ENCODE results near the gene LRTM2.

Gene LRTM2

DNA sequence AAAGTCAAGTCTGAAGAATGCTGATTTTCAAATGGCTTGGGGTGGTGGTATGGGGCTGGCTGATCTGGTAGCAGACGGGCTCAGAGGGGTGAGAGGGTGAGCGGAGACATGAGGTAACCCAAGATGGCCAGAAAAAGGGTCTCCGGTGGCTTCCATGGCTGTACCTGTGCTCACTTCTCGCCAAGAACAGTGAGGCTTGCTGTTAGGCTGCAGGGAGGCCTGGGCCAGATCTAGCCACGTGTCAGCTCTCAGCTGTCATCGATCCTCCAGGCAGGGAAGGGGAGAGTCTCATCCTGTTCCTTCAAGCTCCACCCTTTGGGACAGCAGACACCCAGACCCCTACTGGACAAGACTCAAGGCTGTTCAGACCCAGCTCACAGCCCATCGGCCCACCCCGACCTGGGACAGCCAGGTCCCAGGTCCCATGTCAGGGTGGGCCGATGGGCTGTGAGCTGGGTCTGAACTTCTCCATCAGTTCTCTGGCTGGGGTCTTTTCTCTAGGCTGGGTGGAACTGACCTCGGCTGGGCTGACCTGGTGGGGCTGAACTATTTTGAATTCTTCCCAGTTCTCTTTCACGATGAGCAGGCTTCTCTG is 9.0 kb downstream of the LRTM2 start:
- DNase-seq (ENCODE audit: low read depth, low spot score), result no peak

GRCh38 chr12:1830401-1830845 is 10.1 kb downstream of the LRTM2 start:
- no peak for DNase-seq (ENCODE audit: low read depth, low spot score)

DNA sequence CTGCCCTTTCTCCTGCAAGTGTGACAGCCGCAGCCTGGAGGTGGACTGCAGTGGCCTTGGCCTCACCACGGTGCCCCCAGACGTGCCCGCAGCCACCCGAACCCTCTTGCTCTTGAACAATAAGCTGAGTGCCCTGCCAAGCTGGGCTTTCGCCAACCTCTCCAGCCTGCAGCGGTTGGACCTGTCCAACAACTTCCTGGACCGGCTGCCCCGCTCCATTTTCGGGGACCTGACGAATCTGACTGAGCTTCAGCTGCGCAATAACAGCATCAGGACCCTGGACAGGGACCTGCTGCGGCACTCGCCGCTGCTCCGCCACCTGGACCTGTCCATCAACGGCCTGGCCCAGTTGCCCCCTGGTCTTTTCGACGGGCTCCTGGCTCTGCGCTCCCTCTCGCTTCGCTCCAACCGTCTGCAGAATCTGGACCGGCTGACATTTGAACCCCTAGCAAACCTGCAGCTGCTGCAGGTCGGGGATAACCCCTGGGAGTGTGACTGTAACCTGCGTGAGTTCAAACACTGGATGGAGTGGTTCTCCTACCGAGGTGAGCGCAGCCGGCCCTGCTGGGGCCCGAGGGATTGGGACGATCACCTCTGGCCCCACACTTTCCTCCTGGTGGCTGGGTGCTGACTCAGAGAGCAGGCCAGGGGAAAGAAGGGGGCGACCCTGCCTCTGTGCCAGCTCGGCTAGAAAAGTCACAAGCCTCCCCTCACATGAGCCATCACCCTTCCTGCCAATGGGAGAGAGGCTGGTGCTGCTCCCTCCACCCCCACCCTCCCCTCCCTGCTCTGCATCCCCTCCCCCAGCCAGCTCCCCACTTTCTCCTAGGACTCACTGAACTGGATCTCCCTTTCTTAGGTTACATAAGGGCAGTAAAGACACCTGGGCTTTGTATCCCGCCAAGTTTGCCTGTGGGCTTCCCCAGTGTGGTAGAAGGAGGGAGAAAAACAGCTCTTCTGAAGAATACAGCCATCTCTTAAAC is 10.9 kb downstream of the LRTM2 start:
- no peak for DNase-seq (ENCODE audit: low read depth, low spot score)

- DNase-seq (ENCODE audit: low read depth, low spot score), result no peak
These were observed 12.6 kb downstream of the LRTM2 start for GRCh38 chr12:1832801-1833595.

- no peak for DNase-seq (ENCODE audit: low read depth, low spot score)
These were observed 13.2 kb downstream of the LRTM2 start for GRCh38 chr12:1833596-1834028.

GRCh38 chr12:1834186-1834925 is 14.0 kb downstream of the LRTM2 start:
- no peak for DNase-seq (ENCODE audit: low read depth, low spot score)

DNA sequence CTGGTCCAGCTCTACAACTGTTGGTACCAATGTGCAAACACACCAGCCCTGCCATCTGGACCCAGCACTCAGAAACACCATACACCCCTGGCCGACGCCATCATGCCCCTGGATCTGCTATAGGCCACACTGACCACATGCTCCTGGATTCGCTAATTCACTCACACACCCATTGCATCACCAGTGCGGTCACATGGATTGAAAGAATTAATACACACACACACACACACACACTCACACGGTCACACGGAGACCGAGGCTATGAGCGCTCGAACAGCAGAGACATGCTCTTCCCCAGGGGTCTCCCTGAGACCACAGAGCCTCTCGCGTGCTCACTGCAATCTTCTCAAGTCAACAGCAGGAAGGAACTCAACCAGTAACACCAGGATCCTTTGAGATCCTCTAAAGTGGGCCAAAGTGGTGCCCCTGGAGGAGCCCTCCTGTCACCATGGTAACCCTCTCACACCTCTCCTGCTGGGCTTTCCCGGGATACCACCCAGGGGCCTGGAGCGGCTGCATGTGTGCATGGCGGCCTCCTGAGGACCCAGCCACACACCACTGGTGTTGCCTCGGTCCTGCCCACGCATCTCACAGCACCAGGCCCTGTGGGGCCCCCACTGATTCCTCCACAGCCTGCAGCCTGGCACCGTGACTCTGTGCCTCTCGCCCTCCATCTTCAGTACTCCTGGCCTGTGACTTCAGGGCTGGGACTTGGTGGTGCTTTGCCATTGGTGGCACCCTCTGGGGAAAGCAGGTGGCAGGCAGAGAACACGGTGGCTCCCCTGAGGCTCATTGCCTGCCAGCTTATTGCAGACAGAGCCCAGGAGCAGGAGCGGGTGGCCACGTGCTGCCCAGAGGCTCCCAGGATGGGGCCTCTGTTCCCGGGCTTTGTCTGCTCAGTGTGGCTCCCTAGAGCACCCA is 15.1 kb downstream of the LRTM2 start:
- DNase-seq (ENCODE audit: low read depth, low spot score), result no peak

DNA sequence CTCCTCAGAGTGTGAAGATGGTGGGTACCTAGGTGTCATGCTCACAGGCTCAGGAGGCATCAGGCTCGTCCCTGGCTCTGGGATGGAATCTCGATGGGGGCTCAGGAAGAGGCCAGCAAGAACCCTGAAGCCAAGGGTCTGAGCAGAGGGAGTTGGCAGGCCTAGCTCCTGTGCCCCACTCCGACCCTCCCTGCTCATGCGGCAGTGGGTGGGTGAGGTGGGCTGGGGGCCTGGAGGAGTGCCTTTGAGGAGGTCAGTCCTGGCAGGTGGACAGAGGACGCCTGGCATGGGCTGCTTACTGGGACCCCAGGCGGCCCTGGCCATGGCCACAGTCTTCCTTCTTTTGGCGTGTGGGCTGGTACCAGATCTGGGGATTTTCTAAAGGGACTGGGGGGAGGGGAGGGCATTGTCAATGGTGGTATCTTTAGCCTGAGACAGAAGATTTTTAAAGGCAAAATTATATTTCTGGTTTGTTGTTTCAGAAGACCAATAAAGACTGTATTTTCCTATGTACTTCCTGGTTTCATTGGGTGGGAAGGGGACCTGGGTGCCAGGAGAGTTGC is 16.0 kb downstream of the LRTM2 start:
- DNase-seq (ENCODE audit: low read depth, low spot score), result no peak

- DNase-seq (ENCODE audit: low read depth, low spot score), result no peak
These were observed 16.6 kb downstream of the LRTM2 start for GRCh38 chr12:1836854-1837421.

DNA sequence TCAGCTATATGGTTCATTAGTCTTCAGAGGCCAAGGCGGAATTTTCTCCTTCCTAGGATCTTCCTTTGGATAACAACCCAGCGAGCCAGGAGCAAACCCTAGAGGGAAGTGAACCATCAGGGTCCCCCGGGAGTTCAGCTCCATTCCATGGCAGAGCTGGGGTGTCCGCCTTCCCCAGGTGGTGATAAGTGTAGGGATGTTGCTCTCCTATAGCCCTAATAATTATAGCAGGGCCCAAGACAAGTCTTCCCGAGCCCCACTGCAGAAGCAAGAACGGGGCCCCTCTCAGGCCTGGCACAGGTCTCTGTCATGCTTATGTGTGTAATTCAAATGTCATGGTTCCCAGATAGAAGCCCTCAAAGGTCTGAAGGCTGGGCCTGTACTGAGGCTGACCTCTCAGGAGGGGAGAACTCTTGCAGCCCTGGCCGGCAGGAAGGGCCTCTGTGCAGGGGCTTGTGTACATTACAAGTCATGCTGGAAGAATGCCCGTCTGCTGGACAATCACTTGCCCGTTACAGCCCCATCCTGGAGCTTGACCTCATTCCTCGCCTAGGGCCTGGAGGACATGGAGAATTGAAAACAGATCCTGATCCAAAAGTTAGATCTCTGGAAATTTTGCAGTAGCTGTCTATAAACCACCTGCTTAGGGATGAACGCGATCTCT is 17.3 kb downstream of the LRTM2 start:
- peak; percentile 35 for DNase-seq (ENCODE audit: low read depth, low spot score)

DNA sequence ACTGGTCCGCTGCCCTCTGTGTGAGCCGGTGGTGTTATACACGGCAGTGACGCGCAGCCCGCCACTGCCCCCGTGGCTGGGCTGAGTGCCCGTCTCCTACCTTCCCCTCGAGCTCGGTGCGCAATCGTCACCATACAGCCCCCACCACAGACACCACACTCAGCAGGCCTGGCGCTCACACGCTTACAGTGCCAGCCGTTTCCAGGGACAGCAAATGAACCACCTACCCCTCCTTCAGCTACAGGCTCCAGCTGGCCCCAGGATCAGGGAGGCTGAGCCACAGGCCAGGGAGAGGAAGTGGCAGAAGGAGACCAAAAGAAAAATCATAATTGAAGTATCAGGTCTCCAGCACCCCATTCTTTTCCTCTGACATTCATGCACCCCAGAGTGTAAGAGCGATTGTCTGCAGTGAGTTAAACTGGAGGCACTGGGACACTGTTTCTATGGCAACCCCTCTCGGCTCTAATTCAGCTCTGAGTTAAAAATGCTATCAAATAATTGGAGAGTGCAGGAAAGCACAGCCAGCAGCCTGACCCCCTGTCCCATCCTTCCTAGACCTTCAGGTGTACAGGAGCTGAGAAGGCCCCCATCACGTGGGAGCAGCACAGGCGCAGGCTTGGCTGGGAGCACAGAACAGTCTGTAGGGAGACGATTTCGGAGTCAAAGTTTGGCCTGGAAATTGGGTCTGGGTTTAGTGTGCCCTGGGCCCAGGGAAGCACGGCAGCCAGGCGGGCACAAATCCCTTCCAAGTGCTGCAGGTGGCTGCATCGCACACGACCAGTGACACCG is 18.0 kb downstream of the LRTM2 start:
- DNase-seq (ENCODE audit: low read depth, low spot score), result no peak

- no peak for DNase-seq (ENCODE audit: low read depth, low spot score)
These were observed 18.6 kb downstream of the LRTM2 start for GRCh38 chr12:1838994-1839365.

- no peak for DNase-seq (ENCODE audit: low read depth, low spot score)
These were observed 19.1 kb downstream of the LRTM2 start for GRCh38 chr12:1839464-1839863.

DNA sequence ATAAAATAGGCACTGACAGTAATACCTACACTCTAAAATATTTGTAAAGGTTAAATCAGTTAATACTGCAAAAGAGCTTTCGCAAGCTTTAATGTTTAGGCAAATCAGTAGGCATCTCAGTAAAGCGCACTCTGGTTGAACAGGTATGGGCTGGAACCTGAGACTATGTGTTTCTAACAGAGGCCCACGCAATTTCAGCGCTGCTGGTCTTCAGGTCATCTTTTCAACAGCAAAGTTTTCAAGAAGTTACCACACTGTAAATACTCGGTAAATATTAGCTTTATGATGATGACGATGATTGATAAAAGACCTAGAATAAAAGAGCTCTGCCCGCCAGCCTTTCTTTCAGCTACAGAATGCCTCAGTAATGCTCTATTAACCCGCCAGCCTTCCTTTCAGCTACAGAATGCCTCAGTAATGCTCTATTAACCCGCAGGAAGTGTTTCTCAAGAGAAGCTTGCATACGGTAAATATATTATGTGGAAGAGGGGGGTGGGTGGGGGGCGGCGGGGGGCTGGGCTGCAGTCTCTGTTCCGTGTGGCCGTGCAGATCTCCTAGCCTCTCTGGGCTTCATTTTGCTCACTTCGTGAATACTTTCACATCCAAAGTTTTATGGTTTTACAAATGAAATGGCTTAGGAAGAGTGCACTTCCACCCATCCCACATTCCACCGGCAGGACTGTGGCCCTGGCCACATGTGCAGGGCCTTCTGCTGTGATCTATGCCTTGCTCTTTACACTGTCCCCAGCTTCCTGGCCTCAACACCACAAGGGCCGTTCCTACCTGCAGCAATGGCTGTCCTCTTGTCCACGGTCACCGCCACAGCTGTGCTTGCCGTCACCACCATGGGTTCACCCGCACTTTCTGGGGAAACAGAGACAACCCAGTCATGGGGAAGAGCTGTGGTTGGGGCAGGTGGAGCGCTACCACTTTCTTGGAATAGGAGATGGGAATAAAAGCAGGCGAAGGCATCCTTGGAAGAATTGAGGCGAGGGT is 19.9 kb downstream of the LRTM2 start:
- no peak for DNase-seq (ENCODE audit: low read depth, low spot score)

DNA sequence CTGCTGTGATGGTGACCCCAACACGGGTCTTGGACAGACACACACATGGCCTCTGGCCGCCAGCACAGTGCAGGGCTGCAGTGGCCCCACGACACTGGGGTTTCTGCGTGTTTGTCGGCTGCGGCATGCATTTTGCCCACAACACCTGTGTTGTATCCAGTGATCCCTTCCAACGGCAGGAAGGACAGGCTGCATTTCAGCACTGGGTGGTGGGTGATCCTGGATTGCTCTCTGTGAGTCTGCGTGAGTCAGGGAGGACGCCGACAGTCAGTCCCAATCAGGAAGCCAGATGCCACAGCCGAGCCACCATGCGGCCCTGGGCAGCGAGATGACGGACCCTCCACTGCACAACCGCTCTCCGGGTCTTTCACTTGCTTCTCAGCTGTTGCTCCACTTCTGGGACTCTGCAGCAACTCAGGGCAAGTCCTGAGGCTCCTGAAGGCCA is 20.6 kb downstream of the LRTM2 start:
- no peak for DNase-seq (ENCODE audit: low read depth, low spot score)

DNA sequence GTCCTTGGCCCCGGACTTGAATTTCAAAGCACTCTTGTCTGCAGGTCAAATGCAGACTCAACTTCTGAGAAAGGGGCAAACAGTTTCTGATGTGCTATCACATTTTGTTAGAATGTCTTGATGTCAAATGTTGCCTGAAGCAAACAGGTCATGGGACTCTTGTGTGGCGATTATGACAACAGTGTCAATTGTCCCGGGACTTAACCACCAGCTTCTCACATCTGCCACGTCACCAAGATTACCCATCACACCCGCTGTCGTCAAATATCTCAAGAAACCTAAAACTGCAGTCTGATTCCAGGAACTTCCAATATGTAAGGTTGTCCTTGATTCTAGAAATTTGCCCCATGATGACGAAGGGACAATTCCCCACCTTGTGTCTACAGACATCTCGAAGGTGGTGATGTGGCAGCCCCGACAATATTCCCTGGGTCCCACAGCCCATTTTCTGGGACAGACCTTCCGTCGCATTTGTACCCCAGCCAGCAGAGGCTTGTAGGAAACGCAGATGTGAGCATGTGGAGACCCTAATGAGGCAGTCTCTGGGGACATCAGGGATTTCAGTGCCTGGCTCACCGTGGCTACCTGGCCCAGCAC is 21.3 kb downstream of the LRTM2 start:
- DNase-seq (ENCODE audit: low read depth, low spot score), result no peak

All from smooth muscle cell of the brain vasculature (primary cell).